HG02870 (cell line): ENCODE results near the gene KCNIP4.

ENCODE experiments used
- ATAC-seq: cut with Tn5 transposase; IDR thresholded peaks from one replicate; pipeline ENCODE4 v1.9.1; 2021; ENCODE audit warnings: mild to moderate bottlenecking, moderate library complexity; ENCODE audit not compliant: unreplicated experiment

Gene KCNIP4

DNA sequence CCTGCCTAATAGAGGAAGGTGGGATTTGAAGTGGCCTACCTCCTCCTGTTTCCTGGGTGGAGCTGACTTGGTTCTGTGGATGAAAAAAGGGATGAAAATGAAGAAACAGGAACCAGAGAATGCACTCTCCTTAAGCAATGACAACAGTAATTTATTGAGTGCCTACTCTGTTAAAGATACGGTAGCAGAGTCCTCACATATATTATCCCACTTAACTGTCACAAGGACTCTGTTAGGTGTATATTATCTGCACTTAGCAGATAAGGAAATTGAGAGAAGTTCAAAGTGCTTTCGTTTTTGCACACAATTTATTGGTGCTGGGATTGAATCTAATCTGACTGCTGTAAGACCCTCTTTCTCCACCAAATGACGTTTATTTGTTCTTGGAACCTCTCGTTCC, 947.1 kb downstream of the KCNIP4 start:
- no peak for ATAC-seq

DNA sequence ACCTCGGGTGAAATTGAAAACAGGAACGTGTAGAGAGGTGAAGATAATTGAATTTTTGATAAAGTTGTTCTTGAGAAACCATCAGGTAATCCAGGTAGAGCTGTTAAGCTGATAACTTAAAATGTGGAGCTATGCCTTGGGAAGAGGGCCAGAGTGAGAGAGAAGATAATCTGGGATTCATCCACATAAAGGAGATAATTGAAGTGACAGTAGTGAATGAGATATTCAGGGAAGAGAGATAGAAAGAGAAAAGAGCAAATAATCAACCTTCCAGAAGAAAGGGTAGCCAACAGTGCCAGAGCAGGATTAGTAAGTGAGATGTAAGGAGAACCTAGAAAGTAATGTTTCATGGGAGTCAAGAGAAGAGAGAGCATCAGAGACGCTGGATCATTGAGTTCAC, 950.7 kb downstream of the KCNIP4 start:
- no peak for ATAC-seq

DNA sequence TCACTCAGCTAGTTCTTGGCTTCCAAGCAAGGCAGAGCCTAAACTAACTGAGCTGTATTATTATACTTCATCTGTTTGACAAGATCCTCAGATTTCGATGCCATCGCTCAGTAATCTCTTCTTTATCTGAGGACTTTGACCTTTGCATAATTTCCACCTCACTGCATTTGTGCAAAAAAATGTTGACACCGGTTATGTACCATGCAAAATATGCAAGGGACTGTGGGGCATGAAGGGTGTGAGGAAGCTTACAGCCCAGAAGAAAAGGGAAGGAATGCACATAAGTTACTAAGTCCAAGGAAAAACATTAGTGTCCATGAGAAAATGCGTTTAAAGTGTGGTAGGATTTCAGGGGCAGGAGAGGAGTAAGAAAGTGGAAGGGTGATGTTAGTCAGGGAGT, 953.0 kb downstream of the KCNIP4 start:
- no peak for ATAC-seq

DNA sequence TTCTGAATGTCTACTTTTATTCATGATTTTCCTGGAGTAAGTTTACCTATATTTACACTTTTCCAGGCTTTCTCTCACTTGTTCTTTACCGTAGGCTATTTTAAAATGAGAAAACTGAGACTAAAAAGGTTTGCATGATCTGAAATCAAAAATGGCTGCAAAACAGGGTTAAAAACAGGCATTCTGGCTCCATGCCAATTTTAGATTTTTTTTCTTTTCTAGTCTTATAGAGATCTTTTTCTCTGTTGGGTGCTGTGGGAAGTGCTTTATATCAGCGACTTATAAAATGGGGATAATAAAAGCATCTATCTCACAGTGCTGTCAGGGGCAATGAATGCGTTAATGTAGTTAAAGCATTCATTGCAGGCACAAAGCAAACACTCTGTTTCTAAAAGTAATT, 953.6 kb downstream of the KCNIP4 start:
- ATAC-seq = no peak

DNA sequence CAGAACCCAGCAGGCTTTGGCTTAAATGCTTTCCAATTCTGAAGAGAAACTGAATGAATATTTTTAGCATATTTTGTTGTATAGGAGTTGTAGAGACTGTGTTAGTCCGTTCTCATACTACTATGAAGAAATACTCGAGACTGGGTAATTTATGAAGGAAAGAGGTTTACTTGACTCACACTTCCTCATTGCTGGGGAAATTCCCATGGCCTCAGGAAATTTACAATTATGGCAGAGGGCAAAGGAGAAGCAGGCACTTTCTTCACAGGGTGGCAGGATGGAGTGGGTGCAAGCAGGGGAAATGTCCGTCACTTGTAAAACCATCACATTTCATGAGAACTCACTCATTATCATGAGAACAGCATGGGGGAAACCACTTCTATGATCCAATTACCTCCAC, 956.6 kb downstream of the KCNIP4 start:
- ATAC-seq = no peak

DNA sequence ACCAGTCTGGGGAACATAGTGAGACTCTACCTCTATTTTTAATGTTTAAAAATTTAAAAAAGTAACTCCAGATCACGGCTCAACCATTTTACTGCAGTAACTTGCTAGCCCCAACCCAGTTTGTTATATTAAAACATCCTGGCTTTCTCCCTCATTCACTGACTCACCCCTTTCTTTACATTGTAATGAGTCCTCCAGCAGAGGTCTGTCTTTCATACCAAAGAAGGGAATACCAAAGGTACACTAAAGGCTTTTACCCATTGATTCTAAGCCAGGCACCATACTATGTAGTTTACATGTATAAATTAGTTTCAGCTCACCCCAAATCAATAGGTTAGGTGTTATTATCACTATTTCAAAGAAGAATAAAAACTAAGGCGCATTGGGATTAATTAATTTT, 961.4 kb downstream of the KCNIP4 start:
- no peak for ATAC-seq

DNA sequence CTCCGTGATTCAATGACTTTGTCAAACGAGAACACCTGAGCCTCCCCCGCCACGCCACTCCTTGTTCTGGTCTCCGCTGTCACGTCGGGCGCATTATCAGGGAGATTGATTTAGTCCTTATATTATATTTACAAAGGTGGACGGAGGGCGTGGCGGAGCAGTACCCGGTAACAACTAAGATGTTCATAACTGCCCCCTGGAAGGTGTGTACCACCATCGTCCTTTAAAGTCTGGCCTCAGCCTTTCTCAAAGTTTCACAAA, 964.1 kb downstream of the KCNIP4 start:
- ATAC-seq = no peak

DNA sequence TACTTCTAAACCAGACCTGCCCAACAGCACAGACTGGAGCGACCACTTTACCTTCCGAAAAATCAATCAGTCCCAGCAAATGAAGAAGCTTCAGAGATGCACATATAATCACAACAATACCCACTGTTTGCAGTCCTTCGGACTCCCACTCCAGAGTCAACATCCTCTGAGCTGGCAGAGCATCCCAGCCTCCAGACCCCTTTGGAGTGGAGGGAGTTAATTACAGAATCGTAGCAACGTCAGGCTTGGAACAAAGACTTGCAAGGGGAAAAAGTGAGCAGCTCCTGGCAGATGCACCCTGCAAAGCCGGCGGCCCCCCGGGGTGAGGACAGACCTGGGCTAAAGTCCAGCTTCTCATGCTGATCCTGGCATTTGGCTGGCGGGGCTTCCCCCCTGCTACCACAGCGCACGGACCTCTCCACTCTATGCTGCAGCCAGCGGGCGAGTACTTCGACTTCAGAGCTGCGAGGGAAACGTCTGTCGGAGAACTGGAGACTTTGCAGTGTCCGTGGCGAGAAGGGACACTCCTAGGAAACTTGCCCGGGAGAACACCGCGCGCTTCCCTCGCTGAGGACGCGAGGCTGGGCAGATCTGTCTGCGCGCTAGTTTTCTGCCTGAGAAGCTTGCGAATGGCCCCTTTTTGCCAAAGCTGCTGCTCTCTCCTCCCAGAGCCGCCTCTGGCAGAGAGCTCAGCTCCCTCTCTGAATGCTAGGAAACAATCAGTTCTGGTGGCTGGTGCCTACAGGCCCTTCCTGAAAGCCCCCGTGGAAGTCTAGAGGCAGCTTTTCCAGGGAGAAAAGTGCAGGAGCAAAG, 964.6 kb downstream of the KCNIP4 start:
- no peak for ATAC-seq

DNA sequence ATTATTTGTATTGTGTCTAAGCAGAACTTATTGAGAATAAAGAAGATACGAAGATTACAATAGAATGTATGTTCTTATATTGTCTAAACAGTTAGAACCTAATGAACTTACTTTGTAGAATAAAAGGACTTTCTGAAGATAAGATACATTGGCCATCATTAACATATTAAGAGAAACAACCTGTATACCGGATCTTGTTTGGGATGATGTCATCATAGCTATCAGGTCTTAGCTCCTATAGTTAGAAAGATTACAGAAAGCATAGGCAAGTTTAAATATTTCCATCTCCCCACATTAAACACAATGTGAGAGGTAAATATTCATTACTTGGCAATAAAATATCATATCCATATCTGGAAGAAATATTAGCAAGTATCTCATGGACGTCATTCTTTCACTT, 966.0 kb downstream of the KCNIP4 start:
- no peak for ATAC-seq

DNA sequence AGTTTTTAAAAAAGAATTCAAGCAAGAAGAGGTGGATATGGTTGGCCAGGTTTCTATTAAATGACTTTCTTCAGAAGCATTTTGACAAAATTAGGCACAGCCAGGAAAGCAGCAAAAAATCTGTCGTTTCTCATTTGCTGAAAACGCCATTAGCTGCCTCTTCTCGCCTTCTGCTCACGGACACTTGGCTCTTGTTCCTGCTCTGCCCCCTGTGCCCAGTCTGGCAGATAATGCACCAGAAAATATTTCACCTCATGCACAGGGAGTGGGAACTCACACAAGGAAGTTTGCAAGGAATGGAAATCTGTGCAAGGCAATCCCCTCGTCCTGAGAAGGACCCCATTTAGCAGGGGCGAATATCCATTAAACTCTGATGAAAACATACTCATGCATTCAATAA, 988.3 kb downstream of the KCNIP4 start:
- no peak for ATAC-seq

DNA sequence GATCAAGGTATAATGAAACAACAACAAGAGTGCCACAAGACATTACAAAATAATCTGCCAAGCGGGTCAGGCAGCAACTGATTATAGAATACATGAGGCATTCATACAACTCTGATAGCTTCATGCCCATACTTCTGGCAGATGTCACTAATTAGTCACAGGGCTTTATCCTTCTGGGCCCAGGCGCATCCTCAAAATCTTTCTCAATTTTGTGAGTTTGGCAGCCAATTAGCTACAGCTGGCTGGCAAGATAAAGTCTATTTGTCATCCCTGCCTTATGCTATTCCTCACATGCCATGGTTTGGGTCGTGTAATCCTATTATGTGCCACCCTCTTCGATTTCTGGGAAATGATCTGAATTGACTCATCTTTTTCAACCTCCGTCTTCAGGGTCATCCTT, 994.0 kb downstream of the KCNIP4 start:
- no peak for ATAC-seq

DNA sequence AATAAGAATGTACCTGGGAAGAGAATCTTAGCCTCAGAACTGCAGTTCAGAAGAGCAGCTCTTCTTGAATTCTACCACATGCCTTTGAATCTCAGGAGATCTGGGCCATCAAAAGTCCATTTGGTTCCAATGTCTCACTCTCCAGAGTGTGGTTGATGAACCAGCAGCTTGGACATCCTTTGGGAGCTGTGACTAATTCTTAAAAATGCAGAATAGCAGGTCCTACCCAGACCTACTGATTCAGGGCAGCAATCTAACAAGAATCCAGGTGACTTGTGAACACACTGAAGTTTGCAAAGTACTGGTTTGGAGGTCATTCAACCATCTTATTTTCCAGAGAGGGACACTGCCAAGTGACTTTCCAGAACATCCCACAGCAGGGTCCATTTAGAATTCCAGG, 1003.6 kb downstream of the KCNIP4 start:
- no peak for ATAC-seq

DNA sequence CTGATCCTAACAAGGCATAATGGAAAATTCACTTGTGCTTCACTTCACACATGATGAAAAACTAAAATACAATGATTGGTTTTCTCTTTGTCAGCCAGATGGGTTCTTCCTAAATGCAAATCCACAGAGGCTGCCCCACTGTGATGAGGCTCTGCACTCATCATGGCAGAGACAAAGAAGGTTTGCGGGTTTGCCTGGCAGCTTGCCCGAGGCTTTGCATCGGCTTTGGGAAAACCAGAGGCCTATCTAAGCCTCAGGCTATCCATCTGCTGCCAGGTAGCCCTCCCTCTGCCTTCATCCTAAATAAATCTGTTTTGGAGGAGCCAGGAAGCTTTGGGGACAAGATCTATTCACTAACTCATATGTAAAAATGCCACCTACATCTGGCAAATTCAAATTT, 1004.1 kb downstream of the KCNIP4 start:
- no peak for ATAC-seq

DNA sequence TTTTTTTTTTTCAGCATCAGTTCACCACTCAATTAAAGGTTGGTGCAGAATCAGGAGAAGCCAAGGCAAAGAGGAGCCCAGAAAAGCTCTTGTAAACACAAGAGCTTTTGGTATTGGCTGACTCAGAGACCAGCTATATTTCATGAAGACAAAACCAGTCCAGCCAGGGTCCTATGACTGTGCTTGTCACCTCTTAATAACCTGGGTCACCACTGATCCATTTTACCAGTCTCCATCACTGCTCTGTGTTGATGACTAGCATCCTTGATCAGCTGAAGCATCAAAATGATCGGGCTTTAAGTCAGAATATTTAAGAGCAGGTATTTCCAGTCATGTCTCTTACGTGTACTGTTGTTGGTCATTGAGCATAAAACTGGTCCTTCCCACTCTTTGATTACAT, 1010.4 kb downstream of the KCNIP4 start:
- no peak for ATAC-seq

DNA sequence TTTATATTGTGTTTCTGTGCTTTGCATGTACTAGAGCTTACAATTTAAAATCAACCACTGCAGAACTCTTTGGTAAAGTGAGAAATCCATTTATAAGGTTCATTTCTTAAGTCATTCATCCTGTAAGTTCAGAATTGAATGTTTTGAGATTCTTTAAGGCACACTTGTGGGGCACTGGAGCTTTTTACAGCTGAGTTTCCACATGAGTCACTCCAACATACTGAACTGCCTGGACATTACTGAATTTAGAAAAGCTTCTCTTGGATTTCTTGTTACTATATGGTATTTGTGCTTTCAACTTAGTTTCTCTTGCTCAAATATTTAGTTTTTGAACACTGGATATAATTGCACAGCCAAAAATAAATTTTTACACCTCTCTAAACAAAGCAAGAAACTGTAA, 1022.0 kb downstream of the KCNIP4 start:
- no peak for ATAC-seq

DNA sequence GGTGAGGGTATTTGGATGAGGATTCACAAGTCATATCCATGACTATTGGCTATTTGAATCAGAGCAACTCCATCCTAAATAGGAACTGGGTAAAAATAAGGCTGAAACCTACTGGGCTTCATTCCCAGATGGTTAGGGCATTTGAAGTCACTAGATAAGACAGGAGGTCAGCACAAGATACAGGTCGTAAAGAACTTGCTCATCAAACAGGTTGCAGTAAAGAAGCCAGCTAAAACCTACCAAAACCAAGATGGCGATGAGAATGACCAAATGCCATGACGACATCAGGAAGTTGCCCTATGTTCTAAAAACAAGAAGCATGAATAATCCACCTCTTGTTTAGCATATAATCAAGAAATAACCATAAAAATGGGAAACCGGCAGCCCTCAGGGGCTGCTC, 1023.4 kb downstream of the KCNIP4 start:
- no peak for ATAC-seq

DNA sequence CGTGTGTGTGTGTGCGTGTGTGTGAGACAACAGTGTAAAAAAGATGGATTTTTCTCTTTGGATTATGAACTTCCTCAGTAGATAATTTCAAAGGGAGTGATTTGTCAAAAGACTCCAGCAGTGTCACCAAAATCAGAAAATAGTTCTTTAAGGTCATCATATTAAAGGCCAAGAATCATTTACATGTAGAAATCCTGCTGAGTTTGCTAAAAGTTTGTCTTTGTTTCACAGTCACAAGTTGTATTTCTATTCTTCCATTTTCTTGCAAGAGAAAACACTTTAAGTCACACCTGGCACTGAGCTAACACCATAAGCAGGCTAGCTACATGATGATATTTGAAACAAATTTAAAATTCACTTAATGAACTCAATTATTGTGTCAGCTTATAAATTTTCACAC, 1025.6 kb downstream of the KCNIP4 start:
- ATAC-seq = no peak

DNA sequence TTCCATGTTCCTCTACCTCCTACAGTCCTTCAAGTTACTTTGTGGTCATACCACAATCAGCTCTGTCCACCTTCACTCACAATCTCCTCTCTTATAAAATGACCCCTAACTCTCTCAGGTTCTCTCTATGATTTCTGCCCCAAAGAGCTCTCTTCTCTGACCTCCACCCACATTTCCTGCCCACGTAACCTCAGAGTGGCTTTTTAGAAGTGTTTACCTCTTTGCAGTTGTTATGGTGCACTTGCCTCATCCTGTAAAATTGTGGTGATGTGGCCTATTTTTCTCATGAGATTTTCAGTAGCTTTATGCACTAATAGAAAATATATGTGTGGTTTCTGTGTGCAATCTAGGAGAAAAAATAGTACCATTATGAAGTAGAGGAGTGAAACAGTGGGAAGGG, 1032.5 kb downstream of the KCNIP4 start:
- no peak for ATAC-seq

DNA sequence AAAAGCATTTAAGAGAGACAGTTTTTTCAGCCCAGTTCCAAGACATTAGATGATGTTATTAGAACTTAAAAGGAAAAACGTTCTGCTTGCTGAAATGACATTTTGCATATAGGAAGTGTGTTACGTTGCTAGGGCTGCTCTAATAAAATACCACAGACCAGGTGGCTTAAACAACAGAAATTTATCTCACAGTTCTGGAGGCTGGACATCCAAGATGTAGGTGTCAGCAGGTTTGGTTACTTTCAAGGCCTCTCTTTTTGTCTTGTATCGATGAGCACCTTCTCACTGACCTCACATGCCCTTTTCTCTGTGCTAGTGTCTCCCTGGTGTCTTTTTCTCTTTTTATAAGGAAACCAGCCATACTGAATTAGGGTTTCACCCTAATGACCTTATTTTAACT, 1043.6 kb downstream of the KCNIP4 start:
- ATAC-seq = no peak

DNA sequence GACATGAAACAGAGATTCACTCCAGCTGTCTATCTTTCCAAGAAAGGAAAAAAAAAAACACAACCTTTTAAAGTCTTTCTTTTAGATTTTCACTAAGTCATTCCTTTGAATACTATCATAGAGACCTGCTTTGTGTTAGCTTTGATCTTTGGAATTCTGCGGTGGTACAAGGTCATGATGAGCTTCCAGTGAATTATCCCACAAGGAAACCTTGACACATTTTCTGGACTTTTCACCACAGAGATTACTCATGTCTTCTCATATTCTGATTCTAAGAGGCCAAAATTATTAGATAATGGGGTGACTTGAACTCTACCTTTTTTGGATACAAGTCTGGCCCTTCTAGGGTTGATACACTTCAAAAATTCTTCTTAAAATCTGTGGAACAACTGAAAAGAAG, 1046.7 kb downstream of the KCNIP4 start:
- ATAC-seq = no peak

DNA sequence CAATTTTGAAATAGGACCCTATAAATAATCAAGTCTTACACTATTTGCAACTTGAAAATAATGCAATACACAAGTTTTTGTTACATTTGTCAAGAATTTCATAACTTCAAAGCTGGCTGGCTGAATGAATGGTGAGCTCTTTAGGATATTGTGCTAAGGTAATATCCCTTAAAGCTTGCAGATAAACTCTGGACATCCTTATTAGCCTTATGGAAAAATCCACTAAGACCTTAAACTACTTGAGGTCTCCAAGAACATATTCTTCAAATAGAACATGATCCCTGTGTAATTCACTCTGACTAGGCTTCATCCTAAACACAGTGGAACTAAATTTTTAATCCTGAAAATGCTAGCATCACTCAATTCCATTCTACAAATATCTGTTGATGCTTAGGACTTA, 1049.0 kb downstream of the KCNIP4 start:
- no peak for ATAC-seq

DNA sequence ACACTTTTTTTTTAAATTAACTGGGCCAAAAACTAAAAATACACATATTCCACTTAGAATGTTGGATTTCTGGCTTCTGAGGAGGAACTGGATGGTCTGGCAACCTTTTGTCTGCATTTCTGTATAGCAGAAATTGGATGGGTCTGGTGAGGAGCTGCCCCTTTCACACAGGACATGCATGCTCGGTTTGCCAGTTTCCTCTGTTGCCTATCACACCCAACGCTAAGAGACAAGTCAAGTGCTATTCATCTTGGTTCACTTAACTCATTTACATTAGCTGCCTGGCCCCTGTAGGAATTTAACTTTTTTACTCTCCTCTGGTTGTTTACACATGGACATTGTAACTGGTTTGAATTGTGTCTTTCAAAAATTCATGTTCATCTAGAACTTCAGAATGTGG, 1052.6 kb downstream of the KCNIP4 start:
- no peak for ATAC-seq

DNA sequence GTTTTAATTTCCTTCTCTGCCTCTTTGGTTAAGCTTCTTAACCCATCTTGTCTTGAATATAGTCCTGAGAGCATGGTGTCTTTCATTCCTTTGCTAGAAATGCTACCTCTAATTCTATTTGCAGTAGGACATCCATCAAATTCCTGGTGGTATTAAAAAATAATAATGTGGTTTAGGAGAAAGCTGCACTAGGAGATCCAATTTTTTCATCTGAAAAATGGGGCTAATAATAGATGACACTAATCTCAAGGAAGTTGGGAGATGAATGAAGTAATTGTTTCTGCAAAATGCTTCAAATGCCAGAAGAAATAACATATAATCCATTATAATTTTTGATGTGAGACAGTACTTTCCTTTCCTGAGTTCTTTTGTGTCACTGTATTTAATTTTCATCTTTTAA, 1053.4 kb downstream of the KCNIP4 start:
- ATAC-seq = no peak

DNA sequence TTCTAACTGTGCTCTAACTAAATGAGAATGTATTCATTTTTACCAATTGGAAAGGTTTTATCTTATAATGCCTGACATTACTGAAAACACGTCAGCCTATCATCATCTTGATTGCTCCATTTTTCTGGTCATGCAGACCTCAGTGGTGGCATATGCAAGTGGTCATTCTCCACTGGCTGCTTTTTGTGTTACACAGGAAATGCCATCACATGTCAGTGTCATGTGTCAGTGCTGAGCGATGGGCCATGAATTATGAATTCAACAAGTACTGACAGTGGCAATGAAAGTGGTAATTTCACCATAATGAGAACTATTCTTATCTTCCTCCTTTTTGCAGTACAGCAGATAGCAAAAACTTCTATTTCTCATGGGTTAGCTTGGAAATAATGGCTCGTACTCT, 1057.8 kb downstream of the KCNIP4 start:
- no peak for ATAC-seq
